ENCODE measurements around the gene THAP7.
"Not testable (repeated sequence)": the region's sequence is repeated elsewhere in the genome, so short reads cannot be mapped to it uniquely, and the experiment has no call there.

Gene THAP7

DNA sequence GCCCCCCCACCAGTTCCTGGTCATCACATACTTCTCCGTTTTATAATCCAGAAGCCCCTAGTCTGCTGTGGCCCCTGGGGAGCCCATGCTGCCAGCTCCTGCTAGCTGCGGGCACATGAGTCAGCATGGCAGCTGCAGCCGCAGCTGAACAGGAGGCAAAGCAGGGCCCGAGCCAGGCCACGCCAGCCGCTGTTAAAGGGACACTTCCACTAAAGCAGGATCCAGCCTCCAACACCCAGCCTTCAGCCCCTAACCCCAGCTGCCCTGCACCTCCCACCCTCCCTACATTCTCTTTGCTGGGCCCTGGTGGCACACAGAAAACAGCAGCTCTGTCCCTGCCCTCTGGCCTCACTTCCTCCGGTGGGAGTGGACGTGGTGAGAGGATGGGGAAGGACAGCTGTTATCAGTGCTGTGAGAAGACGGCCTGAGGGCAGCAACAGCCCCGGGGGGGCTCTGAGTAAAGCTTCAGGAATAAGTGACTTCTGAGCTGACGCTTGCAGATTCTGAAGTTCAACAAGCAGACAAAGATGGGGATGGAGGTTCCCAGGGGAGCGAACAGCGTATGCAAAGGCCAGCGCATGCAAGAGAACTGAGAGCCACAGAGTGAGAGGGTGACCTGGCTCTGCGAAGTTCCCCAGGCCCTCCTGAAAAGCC, 43.1 kb upstream of the THAP7 start:
- peaks cover 6% of the 10 kb centered on the region for H3K4me1 ChIP-seq (ENCODE audit: insufficient read depth, insufficient read length)
- H3K9me3 ChIP-seq (ENCODE audit: insufficient read depth, low read length): no peaks in the 10 kb centered on the region
- peak; percentile 9 for DNase-seq (ENCODE audit: low read depth, low spot score)
- H3K27me3 ChIP-seq (ENCODE audit: insufficient read depth, insufficient read length): peaks cover 7% of the 10 kb centered on the region
- H3K9ac ChIP-seq (ENCODE audit: insufficient read length, low read depth): peak overlapping the region; percentile 51
- peak overlapping the region; percentile 47 for H3K4me3 ChIP-seq (ENCODE audit: insufficient read length, low read depth)
- no peak for TF ChIP-seq SUZ12 (IDR thresholded peaks at IDR 0.05; ENCODE audit: extremely low read depth, insufficient read depth, insufficient read length)
- H3K36me3 ChIP-seq (ENCODE audit: insufficient read depth, insufficient read length, low read length): no peaks in the 10 kb centered on the region

- no peaks in the 10 kb centered on the region for H3K36me3 ChIP-seq (ENCODE audit: insufficient read depth, insufficient read length, low read length)
- no peaks in the 10 kb centered on the region for H3K9me3 ChIP-seq (ENCODE audit: insufficient read depth, low read length)
- H3K4me3 ChIP-seq (ENCODE audit: insufficient read length, low read depth): no peak overlapping the region
- no peak overlapping the region for H3K9ac ChIP-seq (ENCODE audit: insufficient read length, low read depth)
- no peak for DNase-seq (ENCODE audit: low read depth, low spot score)
- TF ChIP-seq SUZ12 (IDR thresholded peaks at IDR 0.05; ENCODE audit: extremely low read depth, insufficient read depth, insufficient read length) (no peak), YY1 (IDR thresholded peaks at IDR 0.05; ENCODE audit: insufficient read depth, insufficient read length) (no peak), ZNF274 (IDR thresholded peaks at IDR 0.05; ENCODE audit: low read depth, low read length) (no peak)
- peaks cover 7% of the 10 kb centered on the region for H3K27me3 ChIP-seq (ENCODE audit: insufficient read depth, insufficient read length)
- H3K4me1 ChIP-seq (ENCODE audit: insufficient read depth, insufficient read length): peaks cover 6% of the 10 kb centered on the region
These were observed 42.1 kb upstream of the THAP7 start for GRCh38 chr22:21043860-21044535.

DNA sequence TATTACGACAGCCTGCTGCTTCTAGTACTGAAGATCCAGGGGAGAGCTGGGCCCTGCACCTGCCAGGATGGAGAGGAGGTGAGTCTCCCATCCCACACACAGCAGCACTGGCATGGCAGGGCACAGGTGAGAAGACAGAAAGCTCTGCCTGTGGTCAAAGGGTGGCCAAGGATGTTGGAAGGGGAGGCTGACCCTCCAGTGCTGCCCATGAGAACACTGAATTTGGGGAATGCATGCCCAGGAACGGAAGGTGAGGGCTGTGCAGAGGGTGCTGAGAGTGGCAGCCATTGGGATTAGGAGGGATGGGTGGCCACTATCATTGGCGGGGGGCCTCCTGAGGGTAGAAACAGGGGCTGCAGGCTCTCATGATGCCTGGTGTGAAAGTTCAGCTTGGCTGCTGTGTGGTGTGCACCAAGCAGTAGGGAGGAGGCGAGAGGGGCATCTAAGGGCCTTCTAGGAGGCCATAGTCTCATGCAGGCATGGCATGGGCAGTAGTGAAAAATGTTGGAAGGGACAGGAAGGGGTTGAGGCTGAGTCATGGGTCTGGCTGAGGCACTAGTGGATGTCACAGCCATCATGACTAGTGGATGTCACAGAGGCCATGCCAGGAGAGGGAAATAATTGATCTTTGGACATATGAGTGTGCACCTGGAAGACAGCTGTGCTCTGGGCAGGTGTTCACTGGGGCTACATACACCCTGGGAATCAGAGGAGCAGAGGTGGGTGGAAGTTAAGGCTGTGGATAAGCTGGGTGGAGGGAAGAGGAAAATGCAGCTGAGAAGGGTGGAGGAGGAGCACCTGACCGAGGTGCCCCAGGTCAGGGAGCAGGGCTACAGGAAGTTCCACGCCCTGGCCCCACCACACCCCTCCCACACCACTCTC, 41.3 kb upstream of the THAP7 start:
- H3K27me3 ChIP-seq (ENCODE audit: insufficient read depth, insufficient read length): peaks cover 7% of the 10 kb centered on the region
- no peak for DNase-seq (ENCODE audit: low read depth, low spot score)
- no peak overlapping the region for H3K4me3 ChIP-seq (ENCODE audit: insufficient read length, low read depth)
- TF ChIP-seq ZNF274 (IDR thresholded peaks at IDR 0.05; ENCODE audit: low read depth, low read length): no peak
- TF ChIP-seq SUZ12 (IDR thresholded peaks at IDR 0.05; ENCODE audit: extremely low read depth, insufficient read depth, insufficient read length): no peak
- no peak for TF ChIP-seq YY1 (IDR thresholded peaks at IDR 0.05; ENCODE audit: insufficient read depth, insufficient read length)
- H3K36me3 ChIP-seq (ENCODE audit: insufficient read depth, insufficient read length, low read length): no peaks in the 10 kb centered on the region
- no peak overlapping the region for H3K9ac ChIP-seq (ENCODE audit: insufficient read length, low read depth)
- H3K4me1 ChIP-seq (ENCODE audit: insufficient read depth, insufficient read length): peaks cover 6% of the 10 kb centered on the region
- no peaks in the 10 kb centered on the region for H3K9me3 ChIP-seq (ENCODE audit: insufficient read depth, low read length)

DNA sequence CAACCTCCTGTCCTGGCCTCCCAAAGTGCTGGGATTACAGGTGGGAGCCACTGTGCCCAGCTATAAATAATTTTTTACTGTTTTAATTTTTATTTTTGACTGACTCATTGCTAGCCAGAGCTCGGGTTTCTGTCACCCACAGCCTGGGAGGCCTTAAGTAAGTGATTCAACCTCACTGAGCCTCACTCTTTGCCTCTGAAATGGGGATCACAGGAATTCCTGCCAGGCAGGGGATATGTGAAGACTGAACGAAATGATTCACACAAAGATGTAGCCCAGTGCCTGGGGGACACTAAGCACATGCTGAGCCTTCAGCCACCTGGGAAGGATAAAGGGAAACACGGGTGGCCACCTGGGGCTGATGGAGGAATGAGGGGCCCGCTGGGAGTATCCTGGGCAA, 40.0 kb upstream of the THAP7 start:
- TF ChIP-seq ZNF274 (IDR thresholded peaks at IDR 0.05; ENCODE audit: low read depth, low read length): no peak
- no peak for TF ChIP-seq YY1 (IDR thresholded peaks at IDR 0.05; ENCODE audit: insufficient read depth, insufficient read length)
- no peak for TF ChIP-seq SUZ12 (IDR thresholded peaks at IDR 0.05; ENCODE audit: extremely low read depth, insufficient read depth, insufficient read length)
- no peak overlapping the region for H3K4me3 ChIP-seq (ENCODE audit: insufficient read length, low read depth)
- no peak for DNase-seq (ENCODE audit: low read depth, low spot score)
- peaks cover 6% of the 10 kb centered on the region for H3K4me1 ChIP-seq (ENCODE audit: insufficient read depth, insufficient read length)
- H3K9ac ChIP-seq (ENCODE audit: insufficient read length, low read depth): no peak overlapping the region
- no peaks in the 10 kb centered on the region for H3K36me3 ChIP-seq (ENCODE audit: insufficient read depth, insufficient read length, low read length)
- H3K9me3 ChIP-seq (ENCODE audit: insufficient read depth, low read length): no peaks in the 10 kb centered on the region
- H3K27me3 ChIP-seq (ENCODE audit: insufficient read depth, insufficient read length): peaks cover 7% of the 10 kb centered on the region

- not testable (repeated sequence) for H3K9ac ChIP-seq (ENCODE audit: insufficient read length, low read depth); DNase-seq (ENCODE audit: low read depth, low spot score); H3K4me1 ChIP-seq (ENCODE audit: insufficient read depth, insufficient read length); H3K4me3 ChIP-seq (ENCODE audit: insufficient read length, low read depth); H3K36me3 ChIP-seq (ENCODE audit: insufficient read depth, insufficient read length, low read length); H3K27me3 ChIP-seq (ENCODE audit: insufficient read depth, insufficient read length); H3K9me3 ChIP-seq (ENCODE audit: insufficient read depth, low read length)
These were observed 37.2 kb upstream of the THAP7 start for GRCh38 chr22:21039158-21039557.

GRCh38 chr22:21038405-21038804, 36.5 kb upstream of the THAP7 start:
- TF ChIP-seq ZNF274 (IDR thresholded peaks at IDR 0.05; ENCODE audit: low read depth, low read length) (no peak), YY1 (IDR thresholded peaks at IDR 0.05; ENCODE audit: insufficient read depth, insufficient read length) (no peak), SUZ12 (IDR thresholded peaks at IDR 0.05; ENCODE audit: extremely low read depth, insufficient read depth, insufficient read length) (no peak)
- H3K36me3 ChIP-seq (ENCODE audit: insufficient read depth, insufficient read length, low read length): no peaks in the 10 kb centered on the region
- H3K9me3 ChIP-seq (ENCODE audit: insufficient read depth, low read length): no peaks in the 10 kb centered on the region
- no peak overlapping the region for H3K4me3 ChIP-seq (ENCODE audit: insufficient read length, low read depth)
- peaks cover 5% of the 10 kb centered on the region for H3K27me3 ChIP-seq (ENCODE audit: insufficient read depth, insufficient read length)
- no peak for DNase-seq (ENCODE audit: low read depth, low spot score)
- no peak overlapping the region for H3K9ac ChIP-seq (ENCODE audit: insufficient read length, low read depth)
- H3K4me1 ChIP-seq (ENCODE audit: insufficient read depth, insufficient read length): peaks cover 1% of the 10 kb centered on the region

DNA sequence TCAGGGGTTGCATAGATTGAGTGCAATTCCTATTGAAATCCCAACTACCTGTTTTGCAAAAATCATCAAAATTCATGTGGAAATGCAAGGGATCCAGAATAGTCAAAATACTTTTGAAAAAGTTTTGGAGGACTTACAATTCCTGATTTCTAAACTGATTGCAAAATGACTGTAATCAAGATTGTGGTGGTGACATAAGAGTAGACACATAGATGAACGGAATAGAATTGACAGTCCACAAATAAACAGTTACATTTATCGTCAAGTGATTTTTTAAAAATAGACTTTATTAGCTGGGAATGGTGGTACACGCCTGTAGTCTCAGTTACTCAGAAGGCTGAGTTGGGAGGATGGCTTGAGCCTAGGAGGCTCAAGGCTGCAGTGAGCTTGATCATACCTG, 33.1 kb upstream of the THAP7 start:
- Histone ChIP-seq H3K27me3 (ENCODE audit: insufficient read depth, insufficient read length) (peaks cover 18% of the 10 kb centered on the region), H3K4me1 (ENCODE audit: insufficient read depth, insufficient read length) (peaks cover 8% of the 10 kb centered on the region), H3K4me3 (ENCODE audit: insufficient read length, low read depth) (no peak overlapping the region), H3K9ac (ENCODE audit: insufficient read length, low read depth) (no peak overlapping the region), H3K9me3 (ENCODE audit: insufficient read depth, low read length) (no peaks in the 10 kb centered on the region), H3K36me3 (ENCODE audit: insufficient read depth, insufficient read length, low read length) (no peaks in the 10 kb centered on the region)
- no peak for TF ChIP-seq ZNF274 (IDR thresholded peaks at IDR 0.05; ENCODE audit: low read depth, low read length)
- TF ChIP-seq SUZ12 (IDR thresholded peaks at IDR 0.05; ENCODE audit: extremely low read depth, insufficient read depth, insufficient read length): no peak
- TF ChIP-seq YY1 (IDR thresholded peaks at IDR 0.05; ENCODE audit: insufficient read depth, insufficient read length): no peak
- DNase-seq (ENCODE audit: low read depth, low spot score): no peak
